Lower lobe of right lung (tissue), 2 donors: ENCODE results near the gene EDNRB. TPM values are rescaled to one million over a fixed set of nuclear protein-coding genes. Genes with fewer than 3 reads are reported as not detected.

Experiments used
- ATAC-seq, 2 donors: fragments of 200-7000 bp; cut with Tn5 transposase; one replicate each; pipeline ENCODE4 v1.9.1; 2020 to 2022; ENCODE audit warnings: mild to moderate bottlenecking in 2 of 2, moderate library complexity in 2 of 2
- DNase-seq: peaks from one replicate; pipeline ENCODE4 v3.0.0-alpha.2; 2020
- H3K27ac ChIP-seq: fragments of 200-600 bp; one replicate; pipeline ENCODE4 v1.8.0; 2022
- H3K27me3 ChIP-seq: fragments of 200-600 bp; one replicate; pipeline ENCODE4 v1.8.0; 2022; ENCODE audit warnings: low read depth
- H3K36me3 ChIP-seq: fragments of 200-600 bp; one replicate; pipeline ENCODE4 v1.8.0; 2022; ENCODE audit warnings: mild to moderate bottlenecking
- H3K4me1 ChIP-seq: fragments of 200-600 bp; one replicate; pipeline ENCODE4 v1.8.0; 2022
- H3K4me3 ChIP-seq: fragments of 200-600 bp; one replicate; pipeline ENCODE4 v1.8.0; 2022; ENCODE audit warnings: mild to moderate bottlenecking
- H3K9me3 ChIP-seq: fragments of 200-600 bp; one replicate; pipeline ENCODE4 v1.8.0; 2022
- CTCF ChIP-seq: fragments of 200-600 bp; IDR thresholded peaks from one replicate; pipeline ENCODE4 v1.8.0; 2022; ENCODE audit warnings: antibody characterized with exemption, mild to moderate bottlenecking
- intact Hi-C: fragments of 100-400 bp; cut with DNase I; formaldehyde crosslinking; loops from one replicate; pipeline ENCODE4 v1.11.0; 2022
- total RNA-seq: library from RNA; stranded (reverse); fragmentation: NEBNext Ultra II Directional; extraction: Animal tissue kit (Norgen Biotek cat#: 25700); gene quantifications from one replicate; pipeline ENCODE4 v1.2.1, GENCODE V29; 2021
- donor health status: DM: no; HTN: yes; CAD: no; lungs with severe emphysema.

Gene EDNRB
- total RNA-seq, 1 donor from 2014 or later, result 60.7 TPM

DNA sequence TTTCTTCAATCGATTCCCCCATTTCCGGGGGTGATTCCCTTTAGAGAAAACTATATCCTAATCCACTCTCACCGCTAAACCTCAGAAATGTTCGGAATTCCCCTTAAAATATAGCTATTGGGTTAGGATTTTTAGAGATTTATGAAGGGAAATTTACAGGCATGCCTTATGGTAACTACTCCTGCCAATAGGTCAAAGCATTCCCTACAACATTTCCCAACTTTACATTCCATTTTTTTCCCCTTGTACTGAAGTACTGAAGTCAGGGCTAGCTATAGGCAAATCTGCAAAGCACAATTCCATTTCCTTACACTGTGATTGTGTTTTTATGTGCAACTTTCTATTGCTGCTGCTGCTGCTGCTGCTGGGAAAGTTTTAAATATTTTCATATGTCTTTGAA lies 2.1 kb downstream of the EDNRB start:
- intact Hi-C loops, result no loop called here
- no peak for ATAC-seq
- peak overlapping the region; percentile 72 for H3K4me3 ChIP-seq

GRCh38 chr13:77915686-77916085 lies 2.9 kb downstream of the EDNRB start:
- Histone ChIP-seq H3K27ac (peak overlapping the region; percentile 20), H3K4me1 (peaks cover 5% of the 10 kb centered on the region), H3K27me3 (no peaks in the 10 kb centered on the region), H3K9me3 (no peaks in the 10 kb centered on the region), H3K4me3 (peak overlapping the region; percentile 72), H3K36me3 (no peaks in the 10 kb centered on the region)
- no peak for ATAC-seq
- no peak for DNase-seq
- TF ChIP-seq CTCF, result no peak
- intact Hi-C loops, result no loop called here

More for the DNA sequence above, 2.1 kb downstream of the EDNRB start:
- H3K27me3 ChIP-seq, result no peaks in the 10 kb centered on the region
- H3K4me1 ChIP-seq, result peaks cover 5% of the 10 kb centered on the region
- no peak for TF ChIP-seq CTCF
- no peaks in the 10 kb centered on the region for H3K9me3 ChIP-seq
- peak overlapping the region; percentile 20 for H3K27ac ChIP-seq
- no peak for DNase-seq
- H3K36me3 ChIP-seq, result no peaks in the 10 kb centered on the region

- intact Hi-C loops, result no loop called here
- no peak overlapping the region for H3K27ac ChIP-seq
These were observed 5.6 kb downstream of the EDNRB start for GRCh38 chr13:77913003-77913402.

GRCh38 chr13:77911751-77912150 lies 6.9 kb downstream of the EDNRB start:
- no peaks in the 10 kb centered on the region for H3K9me3 ChIP-seq

More at GRCh38 chr13:77913003-77913402, 5.6 kb downstream of the EDNRB start:
- DNase-seq, result no peak
- Histone ChIP-seq H3K4me3 (peak overlapping the region; percentile 72), H3K9me3 (no peaks in the 10 kb centered on the region), H3K27me3 (no peaks in the 10 kb centered on the region), H3K36me3 (no peaks in the 10 kb centered on the region), H3K4me1 (peaks cover 9% of the 10 kb centered on the region)
- peak in 1 of 2 donors; percentile 17 for ATAC-seq
- TF ChIP-seq CTCF, result no peak

GRCh38 chr13:77909827-77910226 lies 8.8 kb downstream of the EDNRB start:
- Histone ChIP-seq H3K27ac (no peak overlapping the region), H3K4me3 (no peak overlapping the region), H3K9me3 (no peaks in the 10 kb centered on the region), H3K4me1 (peaks cover 9% of the 10 kb centered on the region), H3K27me3 (no peaks in the 10 kb centered on the region), H3K36me3 (no peaks in the 10 kb centered on the region)
- TF ChIP-seq CTCF, result no peak
- no peak for ATAC-seq
- intact Hi-C loops, result no loop called here
- DNase-seq, result no peak

More at GRCh38 chr13:77911751-77912150, 6.9 kb downstream of the EDNRB start:
- Histone ChIP-seq H3K4me1 (peaks cover 9% of the 10 kb centered on the region), H3K27me3 (no peaks in the 10 kb centered on the region), H3K4me3 (no peak overlapping the region), H3K36me3 (no peaks in the 10 kb centered on the region), H3K27ac (no peak overlapping the region)
- DNase-seq, result no peak
- ATAC-seq, result no peak
- TF ChIP-seq CTCF, result no peak
- intact Hi-C loops, result no loop called here

DNA sequence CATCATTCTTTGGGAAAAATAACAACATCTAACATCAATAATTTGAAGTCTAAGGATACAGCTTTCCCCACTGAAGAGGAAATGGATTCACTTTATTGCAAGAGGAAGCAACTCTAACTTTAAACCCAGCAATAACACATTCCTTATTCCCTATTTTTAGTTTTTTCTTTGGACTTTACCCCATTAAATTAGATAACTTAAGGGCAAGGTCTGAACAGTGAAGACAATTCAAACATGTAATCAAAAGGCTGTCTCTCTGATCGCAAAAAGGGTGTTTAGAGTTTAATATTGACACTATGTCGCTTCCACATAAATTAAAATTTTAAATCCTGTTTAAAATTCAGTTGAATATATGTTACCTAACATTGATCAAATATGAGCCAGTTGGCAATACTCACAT lies 10.1 kb downstream of the EDNRB start:
- Histone ChIP-seq H3K4me3 (no peak overlapping the region), H3K36me3 (no peaks in the 10 kb centered on the region), H3K27ac (no peak overlapping the region), H3K9me3 (no peaks in the 10 kb centered on the region), H3K27me3 (no peaks in the 10 kb centered on the region), H3K4me1 (peaks cover 9% of the 10 kb centered on the region)
- intact Hi-C loops, result no loop called here
- TF ChIP-seq CTCF, result no peak
- DNase-seq, result no peak
- no peak for ATAC-seq
